Peyer's patch (tissue), 4 donors: ENCODE measurements around the gene GIMD1. TPM values are rescaled to one million over a fixed set of nuclear protein-coding genes. Genes with fewer than 3 reads are reported as not detected.

ENCODE experiments used
- DNase-seq, 3 donors: peaks; one replicate each; pipeline ENCODE4 v3.0.0-alpha.2; 2017 to 2019
- H3K27ac ChIP-seq, 4 donors: fragments of 200-600 bp; sonication (generic); one replicate each; pipeline ENCODE4 v1.5.1; 2016 to 2019
- H3K27me3 ChIP-seq, 2 donors: fragments of 200-600 bp; sonication (generic); one replicate each; pipeline ENCODE4 v1.5.1; 2019
- H3K36me3 ChIP-seq, 3 donors: fragments of 200-600 bp; sonication (generic); one replicate each; pipeline ENCODE4 v1.5.1; 2016 to 2019
- H3K4me1 ChIP-seq, 4 donors: fragments of 200-600 bp; sonication (generic); one replicate each; pipeline ENCODE4 v1.5.1; 2016 to 2019
- H3K4me3 ChIP-seq, 4 donors: fragments of 200-600 bp; sonication (generic); 1 replicate in 3 of 4; 2 replicates in 1 of 4; pipeline ENCODE4 v1.5.1; 2016 to 2019; ENCODE audit warnings: mild to moderate bottlenecking in 1 of 4
- H3K9me3 ChIP-seq, 4 donors: fragments of 200-600 bp; sonication (generic); one replicate each; pipeline ENCODE4 v1.5.1; 2016 to 2019; ENCODE audit warnings: mild to moderate bottlenecking in 1 of 4
- CTCF ChIP-seq, 6 experiments: fragments of 450-650 bp in 4 of 6; fragments of 200-600 bp in 2 of 6; sonication (generic) in 1 of 6; IDR thresholded peaks; one replicate each; pipeline ENCODE4 v1.5.1; 2017 to 2019; ENCODE audit warnings: antibody characterized with exemption in 6 of 6, mild to moderate bottlenecking in 3 of 6, moderate library complexity in 1 of 6
- POLR2A ChIP-seq, 2 donors: fragments of 450-650 bp; IDR thresholded peaks; one replicate each; pipeline ENCODE4 v1.5.1; 2017; ENCODE audit warnings: antibody characterized with exemption in 2 of 2, mild to moderate bottlenecking in 2 of 2, moderate library complexity in 2 of 2
- total RNA-seq, 4 donors: library from RNA; depleted of rRNA; stranded (reverse); fragments of >200 nt; gene quantifications; one replicate each; pipeline ENCODE4 v1.1.0, GENCODE V29; 2016

GIMD1 gene
- total RNA-seq, 4 donors from 2014 or later: 3.1 to 27.5 TPM; not detected in 2

GRCh38 chr4:106317815-106318214, 50.8 kb downstream of the GIMD1 start:
- TF ChIP-seq CTCF (IDR thresholded peaks at IDR 0.05) (no peak), POLR2A (IDR thresholded peaks at IDR 0.05) (no peak)
- H3K4me3 ChIP-seq: peak overlapping the region in 1 of 4 donors; percentile 82
- H3K36me3 ChIP-seq: peaks cover 0 to 11% (median 0%) of the 10 kb centered on the region in 3 donors
- DNase-seq: no peak
- no peaks in the 10 kb centered on the region for H3K27me3 ChIP-seq
- no peaks in the 10 kb centered on the region for H3K9me3 ChIP-seq
- no peak overlapping the region for H3K27ac ChIP-seq
- peaks cover 0 to 26% (median 5%) of the 10 kb centered on the region in 4 donors for H3K4me1 ChIP-seq

- Histone ChIP-seq H3K27ac (peak overlapping the region; percentile 90 to 94 (median 93)), H3K4me1 (peaks cover 0 to 26% (median 5%) of the 10 kb centered on the region in 4 donors), H3K27me3 (no peaks in the 10 kb centered on the region), H3K9me3 (no peaks in the 10 kb centered on the region), H3K36me3 (peaks cover 0 to 11% (median 0%) of the 10 kb centered on the region in 3 donors), H3K4me3 (peak overlapping the region; percentile 70 to 84 (median 78))
- no peak for TF ChIP-seq CTCF (IDR thresholded peaks at IDR 0.05)
- no peak for TF ChIP-seq POLR2A (IDR thresholded peaks at IDR 0.05)
- no peak for DNase-seq
Observed at GRCh38 chr4:106316773-106317409, 51.7 kb downstream of the GIMD1 start.

GRCh38 chr4:106315968-106316772, 52.4 kb downstream of the GIMD1 start, which contains the start of the genes AIMP1 and TBCK:
AIMP1 (plus strand) TSS chr4:106316550; CDS start chr4:106325010, 8,460 bp downstream.
TBCK (minus strand) TSS chr4:106316209; CDS start chr4:106308960, 7,249 bp downstream.
- H3K27me3 ChIP-seq: no peaks in the 10 kb centered on the region
- no peaks in the 10 kb centered on the region for H3K9me3 ChIP-seq
- DNase-seq: peak; percentile 87 to 94 (median 88)
- peak within 1 kb of the TSS; percentile 90 to 94 (median 93) for H3K27ac ChIP-seq
- H3K4me3 ChIP-seq: peak within 1 kb of the TSS; percentile 70 to 84 (median 78)
- peaks cover 0 to 8% (median 0%) of the 10 kb centered on the region in 3 donors for H3K36me3 ChIP-seq
- TF ChIP-seq POLR2A (IDR thresholded peaks at IDR 0.05) (peak; percentile 66 to 76), CTCF (IDR thresholded peaks at IDR 0.05) (no peak)
- H3K4me1 ChIP-seq: peaks cover 0 to 26% (median 5%) of the 10 kb centered on the region in 4 donors

GRCh38 chr4:106315476-106315967, 53.1 kb downstream of the GIMD1 start:
- no peaks in the 10 kb centered on the region for H3K27me3 ChIP-seq
- H3K27ac ChIP-seq: peak overlapping the region; percentile 90 to 94 (median 93)
- TF ChIP-seq POLR2A (IDR thresholded peaks at IDR 0.05) (no peak), CTCF (IDR thresholded peaks at IDR 0.05) (no peak)
- peak overlapping the region; percentile 70 to 84 (median 78) for H3K4me3 ChIP-seq
- no peak for DNase-seq
- no peaks in the 10 kb centered on the region for H3K9me3 ChIP-seq
- peaks cover 0 to 1% (median 0%) of the 10 kb centered on the region in 3 donors for H3K36me3 ChIP-seq
- H3K4me1 ChIP-seq: peaks cover 0 to 26% (median 5%) of the 10 kb centered on the region in 4 donors

- no peaks in the 10 kb centered on the region for H3K27me3 ChIP-seq
- no peak for DNase-seq
- no peaks in the 10 kb centered on the region for H3K36me3 ChIP-seq
- H3K27ac ChIP-seq: peak overlapping the region in 3 of 4 donors; percentile 90 to 94 (median 92)
- TF ChIP-seq POLR2A (IDR thresholded peaks at IDR 0.05) (no peak), CTCF (IDR thresholded peaks at IDR 0.05) (no peak)
- H3K9me3 ChIP-seq: no peaks in the 10 kb centered on the region
- peaks cover 0 to 26% (median 5%) of the 10 kb centered on the region in 4 donors for H3K4me1 ChIP-seq
- H3K4me3 ChIP-seq: peak overlapping the region; percentile 70 to 84 (median 78)
Observed at GRCh38 chr4:106314960-106315359, 53.6 kb downstream of the GIMD1 start.
